ENCODE measurements around the gene COL4A2.
A peak's percentile ranks its signal among the peaks of the same experiment; 100 is the strongest.

The COL4A2 gene

GRCh38 chr13:110278859-110279258 lies 28.2 kb upstream of the COL4A2 start:
- H3K4me3 ChIP-seq, result no peak overlapping the region
- TF ChIP-seq, protein P1, sequence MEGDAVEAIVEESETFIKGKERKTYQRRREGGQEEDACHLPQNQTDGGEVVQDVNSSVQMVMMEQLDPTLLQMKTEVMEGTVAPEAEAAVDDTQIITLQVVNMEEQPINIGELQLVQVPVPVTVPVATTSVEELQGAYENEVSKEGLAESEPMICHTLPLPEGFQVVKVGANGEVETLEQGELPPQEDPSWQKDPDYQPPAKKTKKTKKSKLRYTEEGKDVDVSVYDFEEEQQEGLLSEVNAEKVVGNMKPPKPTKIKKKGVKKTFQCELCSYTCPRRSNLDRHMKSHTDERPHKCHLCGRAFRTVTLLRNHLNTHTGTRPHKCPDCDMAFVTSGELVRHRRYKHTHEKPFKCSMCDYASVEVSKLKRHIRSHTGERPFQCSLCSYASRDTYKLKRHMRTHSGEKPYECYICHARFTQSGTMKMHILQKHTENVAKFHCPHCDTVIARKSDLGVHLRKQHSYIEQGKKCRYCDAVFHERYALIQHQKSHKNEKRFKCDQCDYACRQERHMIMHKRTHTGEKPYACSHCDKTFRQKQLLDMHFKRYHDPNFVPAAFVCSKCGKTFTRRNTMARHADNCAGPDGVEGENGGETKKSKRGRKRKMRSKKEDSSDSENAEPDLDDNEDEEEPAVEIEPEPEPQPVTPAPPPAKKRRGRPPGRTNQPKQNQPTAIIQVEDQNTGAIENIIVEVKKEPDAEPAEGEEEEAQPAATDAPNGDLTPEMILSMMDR (IDR thresholded peaks at IDR 0.05), result no peak
- peak overlapping the region in 1 of 2 donors; percentile 80 for H3K27ac ChIP-seq
- DNase-seq (ENCODE audit: low spot score), result no peak

- no peak for DNase-seq (ENCODE audit: low spot score)
- H3K27ac ChIP-seq, result peak overlapping the region; percentile 49 to 80
- H3K4me3 ChIP-seq, result no peak overlapping the region
- TF ChIP-seq, protein P1 (IDR thresholded peaks at IDR 0.05), result no peak
Observed at GRCh38 chr13:110279684-110280083, 27.4 kb upstream of the COL4A2 start.

- Histone ChIP-seq H3K4me3 (no peak overlapping the region), H3K27ac (peak overlapping the region; percentile 49 to 80)
- TF ChIP-seq, protein P1 (IDR thresholded peaks at IDR 0.05), result no peak
- no peak for DNase-seq (ENCODE audit: low spot score)
Observed at GRCh38 chr13:110280231-110280813, 26.8 kb upstream of the COL4A2 start.

GRCh38 chr13:110280985-110281688 lies 25.9 kb upstream of the COL4A2 start:
- no peak overlapping the region for H3K4me3 ChIP-seq
- TF ChIP-seq, protein P1 (IDR thresholded peaks at IDR 0.05), result no peak
- DNase-seq (ENCODE audit: low spot score), result no peak
- peak overlapping the region; percentile 49 to 80 for H3K27ac ChIP-seq

DNA sequence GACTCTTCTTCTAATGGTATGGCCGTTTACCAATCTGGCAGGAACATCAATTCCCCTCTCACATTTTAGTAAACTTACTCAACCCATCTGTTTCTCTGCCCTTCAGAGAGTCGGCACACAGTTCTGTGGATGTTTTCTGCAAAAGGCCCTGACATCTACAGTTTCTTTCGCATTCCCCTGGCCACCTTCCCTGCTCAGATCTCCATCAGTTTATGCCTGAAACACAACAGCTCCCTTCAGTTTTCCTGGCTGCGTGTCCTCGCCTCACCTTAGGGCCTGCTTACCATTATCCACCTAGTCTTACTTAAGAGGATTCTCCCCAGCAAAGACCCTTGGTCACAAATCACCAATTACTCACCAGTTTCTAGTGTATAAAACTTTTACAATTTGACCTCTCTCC lies 25.3 kb upstream of the COL4A2 start:
- no peak overlapping the region for H3K4me3 ChIP-seq
- TF ChIP-seq, protein P1 (IDR thresholded peaks at IDR 0.05), result no peak
- H3K27ac ChIP-seq, result peak overlapping the region; percentile 49 to 57
- no peak for DNase-seq (ENCODE audit: low spot score)

GRCh38 chr13:110282316-110282841 lies 24.7 kb upstream of the COL4A2 start:
- peak overlapping the region; percentile 10 to 57 for H3K27ac ChIP-seq
- TF ChIP-seq, protein P1 (IDR thresholded peaks at IDR 0.05), result no peak
- DNase-seq (ENCODE audit: low spot score), result no peak
- H3K4me3 ChIP-seq, result no peak overlapping the region

Data from coronary artery (tissue), 2 donors.